Uterus (tissue), 4 donors: ENCODE data around the gene API5. TPM values are rescaled to one million over a fixed set of nuclear protein-coding genes. Genes with fewer than 3 reads are reported as not detected.

Experiments
- DNase-seq, 2 donors: peaks; one replicate each; pipeline ENCODE4 v3.0.0-alpha.2; 2019 to 2020
- H3K27ac ChIP-seq, 2 donors: fragments of 200-600 bp; sonication (generic); 1 replicate in 1 of 2; 2 replicates in 1 of 2; pipeline ENCODE4 v1.5.1; 2016 to 2018
- H3K27me3 ChIP-seq, 2 donors: fragments of 200-600 bp; sonication (generic); one replicate each; pipeline ENCODE4 v1.5.1; 2018 to 2019; ENCODE audit warnings: control low read depth in 1 of 2
- H3K36me3 ChIP-seq, 2 donors: fragments of 200-600 bp; sonication (generic); one replicate each; pipeline ENCODE4 v1.5.1; 2019; ENCODE audit warnings: control low read depth in 1 of 2
- H3K4me1 ChIP-seq, 2 donors: fragments of 200-600 bp; sonication (generic); one replicate each; pipeline ENCODE4 v1.5.1; 2018 to 2019; ENCODE audit warnings: control low read depth in 1 of 2
- H3K4me3 ChIP-seq, 2 donors: fragments of 200-600 bp; sonication (generic); 1 replicate in 1 of 2; 2 replicates in 1 of 2; pipeline ENCODE4 v1.5.1; 2018 to 2019; ENCODE audit warnings: mild to moderate bottlenecking in 1 of 2
- H3K9me3 ChIP-seq, 2 donors: fragments of 200-600 bp; sonication (generic); one replicate each; pipeline ENCODE4 v1.5.1; 2019; ENCODE audit warnings: control low read depth in 1 of 2
- POLR2A ChIP-seq, 2 donors: fragments of 450-650 bp; IDR thresholded peaks; one replicate each; pipeline ENCODE4 v1.6.1; 2016; ENCODE audit warnings: antibody characterized with exemption in 2 of 2, mild to moderate bottlenecking in 1 of 2, moderate library complexity in 1 of 2
- intact Hi-C: fragments of 100-400 bp; cut with DNase I; formaldehyde crosslinking; loops from one replicate; pipeline ENCODE4 v1.15.1; 2023; ENCODE audit warnings: low total_unique reads
- total RNA-seq, 4 donors: library from RNA; depleted of rRNA in 3 of 4; stranded (reverse); fragments of >200 nt in 3 of 4; gene quantifications; one replicate each; pipeline versions ENCODE4 v1.1.0 to v1.2.4, GENCODE V29; 2014 to 2023
- TF ChIP-seq, protein P1 (sequence below), 4 experiments: fragments of 200-600 bp in 2 of 4; fragments of 450-650 bp in 2 of 4; sonication (generic) in 2 of 4; IDR thresholded peaks; one replicate each; pipeline ENCODE4 v1.5.1; 2016 to 2019; ENCODE audit warnings: antibody characterized with exemption in 4 of 4, mild to moderate bottlenecking in 2 of 4, moderate library complexity in 1 of 4
- donor health status: DM: yes; HTN: yes; CAD: no.

Gene API5
- total RNA-seq, 4 donors from 2014 or later = 45.6 to 122 (median 74.3) TPM

DNA sequence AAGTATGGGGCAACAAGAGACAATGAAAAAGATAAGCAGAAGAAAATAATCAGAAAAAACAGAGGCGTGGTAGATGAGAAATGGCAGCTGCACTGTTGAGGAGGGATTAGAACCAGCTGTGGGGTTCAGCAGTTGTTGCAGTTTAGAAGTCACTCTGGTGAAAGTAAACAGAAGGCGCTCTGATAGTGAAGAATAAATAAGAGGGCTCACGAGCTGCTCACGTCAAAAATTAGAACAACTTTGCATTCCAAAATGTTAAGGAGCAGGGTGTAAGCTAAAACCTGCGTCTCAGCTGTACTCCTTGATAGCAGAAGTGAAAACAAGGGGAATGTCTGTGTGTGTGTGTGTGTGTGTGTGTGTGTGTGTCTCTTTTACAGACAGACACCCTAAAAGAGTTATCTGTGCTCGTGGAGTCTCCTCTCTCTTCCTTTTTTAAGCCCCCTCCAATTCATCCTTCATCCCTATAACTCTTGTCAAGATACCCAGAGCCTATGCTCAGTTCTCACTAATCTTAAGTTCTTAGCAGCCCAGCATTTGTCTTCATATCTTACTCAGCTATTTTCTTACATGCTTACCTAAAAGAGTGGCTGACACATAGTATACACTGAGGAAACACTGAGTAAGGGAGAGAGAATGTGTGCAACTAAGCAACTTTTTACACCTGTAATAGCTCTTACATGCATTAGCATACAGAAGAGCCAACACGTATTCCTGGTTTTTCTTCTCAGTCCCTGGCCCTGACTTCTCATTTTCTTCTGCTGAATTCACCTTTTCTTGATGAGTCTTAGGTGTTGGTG is 55.8 kb downstream of the API5 start:
- DNase-seq = no peak
- intact Hi-C loops = no loop called here
- Histone ChIP-seq H3K4me1 (no peaks in the 10 kb centered on the region), H3K36me3 (no peaks in the 10 kb centered on the region), H3K9me3 (no peaks in the 10 kb centered on the region), H3K4me3 (no peak overlapping the region), H3K27ac (no peak overlapping the region), H3K27me3 (no peaks in the 10 kb centered on the region)
- no peak for TF ChIP-seq POLR2A (IDR thresholded peaks at IDR 0.05)
- TF ChIP-seq, protein P1, sequence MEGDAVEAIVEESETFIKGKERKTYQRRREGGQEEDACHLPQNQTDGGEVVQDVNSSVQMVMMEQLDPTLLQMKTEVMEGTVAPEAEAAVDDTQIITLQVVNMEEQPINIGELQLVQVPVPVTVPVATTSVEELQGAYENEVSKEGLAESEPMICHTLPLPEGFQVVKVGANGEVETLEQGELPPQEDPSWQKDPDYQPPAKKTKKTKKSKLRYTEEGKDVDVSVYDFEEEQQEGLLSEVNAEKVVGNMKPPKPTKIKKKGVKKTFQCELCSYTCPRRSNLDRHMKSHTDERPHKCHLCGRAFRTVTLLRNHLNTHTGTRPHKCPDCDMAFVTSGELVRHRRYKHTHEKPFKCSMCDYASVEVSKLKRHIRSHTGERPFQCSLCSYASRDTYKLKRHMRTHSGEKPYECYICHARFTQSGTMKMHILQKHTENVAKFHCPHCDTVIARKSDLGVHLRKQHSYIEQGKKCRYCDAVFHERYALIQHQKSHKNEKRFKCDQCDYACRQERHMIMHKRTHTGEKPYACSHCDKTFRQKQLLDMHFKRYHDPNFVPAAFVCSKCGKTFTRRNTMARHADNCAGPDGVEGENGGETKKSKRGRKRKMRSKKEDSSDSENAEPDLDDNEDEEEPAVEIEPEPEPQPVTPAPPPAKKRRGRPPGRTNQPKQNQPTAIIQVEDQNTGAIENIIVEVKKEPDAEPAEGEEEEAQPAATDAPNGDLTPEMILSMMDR (IDR thresholded peaks at IDR 0.05) = no peak

DNA sequence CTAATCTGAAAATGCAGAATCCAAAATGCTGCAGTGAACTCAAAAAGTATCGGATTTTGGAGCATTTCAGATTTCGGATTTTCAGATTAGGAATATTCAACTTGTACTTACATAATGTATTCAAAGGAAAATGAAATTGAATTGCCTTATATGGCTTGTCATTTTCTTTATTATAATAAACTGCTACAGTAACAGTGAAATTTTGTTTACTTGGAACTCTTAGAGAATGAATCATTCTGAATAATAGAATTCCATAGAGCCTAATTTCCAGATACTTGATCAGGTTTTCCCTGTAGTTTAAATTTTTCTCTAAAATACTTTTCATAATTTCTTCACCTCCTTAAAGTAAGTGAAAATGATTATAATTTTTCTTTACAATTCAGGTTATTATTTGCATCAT is 64.3 kb downstream of the API5 start:
- no peak overlapping the region for H3K4me3 ChIP-seq
- TF ChIP-seq POLR2A (IDR thresholded peaks at IDR 0.05) = no peak
- TF ChIP-seq, protein P1 (IDR thresholded peaks at IDR 0.05) = no peak
- intact Hi-C loops = no loop called here
- no peaks in the 10 kb centered on the region for H3K9me3 ChIP-seq
- no peaks in the 10 kb centered on the region for H3K36me3 ChIP-seq
- no peaks in the 10 kb centered on the region for H3K4me1 ChIP-seq
- no peak for DNase-seq
- no peaks in the 10 kb centered on the region for H3K27me3 ChIP-seq
- no peak overlapping the region for H3K27ac ChIP-seq

DNA sequence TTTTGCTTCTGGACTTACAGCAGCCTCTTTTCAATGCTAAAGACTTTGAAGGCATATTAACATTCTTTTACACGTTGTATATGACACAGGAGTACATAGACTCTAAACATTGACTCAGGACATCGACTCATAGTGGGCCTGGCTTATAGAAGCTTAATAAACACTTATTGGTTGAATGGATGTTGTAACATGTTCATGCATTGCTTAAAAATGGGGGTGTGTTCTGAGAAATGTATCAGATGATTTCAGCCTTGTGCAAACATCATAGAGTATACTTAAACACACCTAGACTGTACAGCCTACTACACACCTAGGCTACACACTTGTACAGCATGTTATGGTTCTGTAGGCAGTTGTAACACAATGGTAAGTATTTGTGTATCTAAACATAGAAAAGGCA is 64.8 kb downstream of the API5 start:
- no peak overlapping the region for H3K4me3 ChIP-seq
- intact Hi-C loops = no loop called here
- no peaks in the 10 kb centered on the region for H3K4me1 ChIP-seq
- H3K36me3 ChIP-seq = no peaks in the 10 kb centered on the region
- no peaks in the 10 kb centered on the region for H3K9me3 ChIP-seq
- TF ChIP-seq, protein P1 (IDR thresholded peaks at IDR 0.05) = no peak
- no peak for TF ChIP-seq POLR2A (IDR thresholded peaks at IDR 0.05)
- DNase-seq = no peak
- no peak overlapping the region for H3K27ac ChIP-seq
- no peaks in the 10 kb centered on the region for H3K27me3 ChIP-seq

DNA sequence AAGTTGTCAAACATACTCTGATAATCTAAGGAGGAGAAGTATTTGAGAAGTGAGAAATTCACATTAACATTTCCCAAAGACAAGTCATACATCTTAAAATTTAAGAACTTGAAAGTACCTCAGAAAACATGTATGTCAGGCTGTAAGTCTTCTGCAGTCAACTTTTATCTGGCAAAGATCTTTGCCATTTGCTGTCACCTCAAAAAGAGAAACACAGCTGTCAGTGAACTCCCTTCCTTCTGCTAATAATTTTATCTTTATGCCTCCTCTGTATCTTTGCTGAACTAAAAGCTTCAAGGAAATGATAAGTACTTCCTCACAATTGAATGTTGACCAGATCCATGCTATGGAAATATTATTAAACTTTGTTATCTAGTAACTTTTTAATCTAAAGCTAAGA is 65.6 kb downstream of the API5 start:
- Histone ChIP-seq H3K4me3 (no peak overlapping the region), H3K36me3 (no peaks in the 10 kb centered on the region), H3K9me3 (no peaks in the 10 kb centered on the region), H3K27me3 (no peaks in the 10 kb centered on the region), H3K4me1 (no peaks in the 10 kb centered on the region), H3K27ac (no peak overlapping the region)
- TF ChIP-seq, protein P1 (IDR thresholded peaks at IDR 0.05) = no peak
- no peak for TF ChIP-seq POLR2A (IDR thresholded peaks at IDR 0.05)
- no peak for DNase-seq
- intact Hi-C loops = no loop called here

DNA sequence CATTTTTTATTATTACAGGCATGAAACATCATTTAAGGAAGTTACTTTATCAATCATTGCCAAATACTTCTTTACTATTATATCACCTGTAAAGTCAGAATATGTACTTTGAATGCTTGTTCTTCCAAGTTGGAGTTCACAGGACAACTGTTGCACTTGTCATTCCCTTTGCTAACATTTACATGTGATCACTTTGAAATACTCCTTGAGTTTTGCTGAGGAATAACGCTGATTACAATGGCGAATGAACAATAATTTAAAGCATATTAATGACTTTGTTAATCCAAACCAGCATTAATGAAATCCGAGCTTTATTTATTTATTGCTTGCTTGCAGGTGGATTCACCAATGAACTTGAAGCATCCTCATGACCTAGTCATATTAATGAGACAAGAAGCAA is 67.1 kb downstream of the API5 start:
- TF ChIP-seq, protein P1 (IDR thresholded peaks at IDR 0.05) = no peak
- no peak for TF ChIP-seq POLR2A (IDR thresholded peaks at IDR 0.05)
- H3K27me3 ChIP-seq = no peaks in the 10 kb centered on the region
- H3K4me1 ChIP-seq = no peaks in the 10 kb centered on the region
- H3K9me3 ChIP-seq = no peaks in the 10 kb centered on the region
- no peaks in the 10 kb centered on the region for H3K36me3 ChIP-seq
- no peak overlapping the region for H3K27ac ChIP-seq
- H3K4me3 ChIP-seq = no peak overlapping the region
- no peak for DNase-seq
- intact Hi-C loops = no loop called here
